Loucy (cell line): ENCODE measurements around the gene NDRG3.

ENCODE experiments used
- EZH2phosphoT487 ChIP-seq: fragments of 200-600 bp; IDR thresholded peaks from 2 replicates; pipeline ENCODE4 v1.6.1; 2018; ENCODE audit warnings: antibody characterized with exemption, mild to moderate bottlenecking, moderate library complexity, borderline replicate concordance
- TF ChIP-seq, protein P1 (sequence below): fragments of 200-600 bp; sonication (generic); conservative IDR thresholded peaks from 2 replicates; pipeline ENCODE4 v1.5.1; 2014; ENCODE audit warnings: mild to moderate bottlenecking, antibody characterized with exemption, low read length

DNA sequence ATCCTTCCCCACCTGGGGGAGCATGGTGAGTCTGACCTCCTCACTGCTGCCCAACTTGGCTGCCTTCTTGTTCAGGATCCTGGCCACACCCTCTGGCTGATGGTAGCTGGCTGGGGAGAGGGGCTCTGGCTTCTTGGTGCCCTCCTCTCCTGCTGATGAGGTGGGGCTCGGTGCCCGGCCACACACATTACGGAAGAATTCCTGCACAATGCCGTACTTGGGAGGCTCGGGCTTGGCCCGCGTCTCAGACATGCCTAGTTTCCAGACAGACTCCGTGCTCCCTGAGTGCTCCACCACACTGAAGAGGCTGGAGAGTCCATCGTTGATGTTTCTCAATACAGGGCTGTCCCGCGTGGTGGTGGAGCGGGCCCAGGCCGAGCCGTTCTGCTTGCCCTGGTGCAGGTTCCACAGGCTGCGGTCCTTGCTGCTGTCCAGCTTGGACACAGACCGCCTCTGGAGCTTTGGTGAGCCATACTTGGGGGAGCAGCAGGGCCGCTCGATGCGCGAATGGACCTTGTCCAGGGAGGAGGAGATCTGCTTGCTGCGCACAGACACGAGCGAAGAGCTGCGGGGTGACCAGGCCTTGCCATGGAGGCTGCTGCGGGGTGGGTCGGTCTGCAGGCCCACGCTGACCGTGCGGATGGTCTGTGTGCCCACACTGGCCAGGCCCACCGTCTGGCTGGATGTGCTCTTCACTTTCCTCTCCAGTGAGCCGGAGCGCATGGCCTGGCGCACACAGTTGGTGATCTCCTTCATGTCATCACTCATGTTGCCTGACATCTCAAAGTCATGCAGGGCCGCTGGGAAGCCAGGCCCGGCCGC is 47.6 kb upstream of the NDRG3 start:
- TF ChIP-seq, protein P1, sequence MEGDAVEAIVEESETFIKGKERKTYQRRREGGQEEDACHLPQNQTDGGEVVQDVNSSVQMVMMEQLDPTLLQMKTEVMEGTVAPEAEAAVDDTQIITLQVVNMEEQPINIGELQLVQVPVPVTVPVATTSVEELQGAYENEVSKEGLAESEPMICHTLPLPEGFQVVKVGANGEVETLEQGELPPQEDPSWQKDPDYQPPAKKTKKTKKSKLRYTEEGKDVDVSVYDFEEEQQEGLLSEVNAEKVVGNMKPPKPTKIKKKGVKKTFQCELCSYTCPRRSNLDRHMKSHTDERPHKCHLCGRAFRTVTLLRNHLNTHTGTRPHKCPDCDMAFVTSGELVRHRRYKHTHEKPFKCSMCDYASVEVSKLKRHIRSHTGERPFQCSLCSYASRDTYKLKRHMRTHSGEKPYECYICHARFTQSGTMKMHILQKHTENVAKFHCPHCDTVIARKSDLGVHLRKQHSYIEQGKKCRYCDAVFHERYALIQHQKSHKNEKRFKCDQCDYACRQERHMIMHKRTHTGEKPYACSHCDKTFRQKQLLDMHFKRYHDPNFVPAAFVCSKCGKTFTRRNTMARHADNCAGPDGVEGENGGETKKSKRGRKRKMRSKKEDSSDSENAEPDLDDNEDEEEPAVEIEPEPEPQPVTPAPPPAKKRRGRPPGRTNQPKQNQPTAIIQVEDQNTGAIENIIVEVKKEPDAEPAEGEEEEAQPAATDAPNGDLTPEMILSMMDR: no peak
- no peak for TF ChIP-seq EZH2phosphoT487
